GM18907 (cell line): ENCODE results near the gene MAPK7.

Experiments
- ATAC-seq: cut with Tn5 transposase; IDR thresholded peaks from one replicate; pipeline ENCODE4 v1.9.1; 2021; ENCODE audit warnings: mild to moderate bottlenecking, moderate library complexity; ENCODE audit not compliant: unreplicated experiment

The MAPK7 gene

DNA sequence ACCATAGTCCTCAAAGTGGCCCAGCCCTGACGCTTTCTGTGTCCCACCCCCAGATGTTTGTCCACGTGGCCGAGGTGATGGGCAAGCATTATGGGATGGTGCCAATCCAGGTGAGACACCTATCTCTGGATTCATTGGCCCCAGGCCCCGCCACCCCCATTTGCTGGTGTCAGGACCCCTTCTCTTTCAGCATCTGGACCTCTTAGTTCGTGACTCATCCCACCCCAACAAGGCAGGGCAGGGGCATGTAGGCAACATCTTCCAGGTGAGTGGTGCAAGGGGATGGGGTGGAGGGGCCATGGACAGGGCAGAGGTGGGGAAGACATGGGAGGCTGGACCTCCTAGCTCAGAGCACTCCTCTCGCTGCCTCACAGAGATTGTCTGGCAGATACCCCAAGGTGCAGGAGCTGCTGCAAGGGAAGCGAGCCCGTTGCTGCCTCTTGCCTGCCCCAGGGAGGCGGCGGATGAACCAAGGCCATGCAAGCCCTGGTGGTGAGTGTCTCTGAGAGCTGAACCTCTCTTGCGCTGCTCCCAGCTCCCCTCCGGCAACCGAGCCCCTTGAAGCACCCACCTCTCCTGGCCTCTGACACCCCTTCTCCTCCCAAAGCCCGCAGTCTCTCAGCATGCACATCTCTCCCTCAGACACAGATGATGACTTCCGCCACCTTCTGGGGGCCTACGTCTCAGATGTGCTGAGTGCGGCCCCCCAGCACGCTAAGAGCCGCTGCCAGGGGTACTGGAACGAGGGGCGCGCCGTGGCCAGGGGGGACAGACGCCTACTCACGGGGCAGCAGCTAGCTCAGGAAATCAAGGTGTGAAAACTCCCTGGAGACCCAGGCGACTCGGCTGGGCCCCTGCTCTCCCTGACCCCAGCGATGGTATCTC, 36.3 kb downstream of the MAPK7 start:
- ATAC-seq: no peak

DNA sequence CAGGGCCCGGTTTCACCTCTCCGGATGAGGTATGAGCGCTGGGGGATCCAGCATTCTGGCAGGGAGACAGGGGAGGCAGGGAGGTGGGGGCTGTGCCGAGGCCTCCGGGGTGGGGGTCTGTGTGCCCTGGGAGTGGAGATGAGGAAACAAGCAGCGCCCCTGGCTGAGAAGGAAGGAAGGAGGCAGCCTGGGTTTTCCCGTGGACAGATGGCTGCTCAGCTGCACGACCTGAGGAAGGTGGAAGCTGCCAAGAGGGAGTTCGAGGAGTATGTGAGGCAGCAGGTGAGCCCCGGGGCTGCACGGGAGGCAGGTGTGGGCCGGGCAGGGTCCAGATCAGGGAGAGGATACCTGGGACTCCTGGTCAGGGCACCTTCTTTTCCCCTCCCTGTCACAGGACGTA, 37.0 kb downstream of the MAPK7 start:
- no peak for ATAC-seq

DNA sequence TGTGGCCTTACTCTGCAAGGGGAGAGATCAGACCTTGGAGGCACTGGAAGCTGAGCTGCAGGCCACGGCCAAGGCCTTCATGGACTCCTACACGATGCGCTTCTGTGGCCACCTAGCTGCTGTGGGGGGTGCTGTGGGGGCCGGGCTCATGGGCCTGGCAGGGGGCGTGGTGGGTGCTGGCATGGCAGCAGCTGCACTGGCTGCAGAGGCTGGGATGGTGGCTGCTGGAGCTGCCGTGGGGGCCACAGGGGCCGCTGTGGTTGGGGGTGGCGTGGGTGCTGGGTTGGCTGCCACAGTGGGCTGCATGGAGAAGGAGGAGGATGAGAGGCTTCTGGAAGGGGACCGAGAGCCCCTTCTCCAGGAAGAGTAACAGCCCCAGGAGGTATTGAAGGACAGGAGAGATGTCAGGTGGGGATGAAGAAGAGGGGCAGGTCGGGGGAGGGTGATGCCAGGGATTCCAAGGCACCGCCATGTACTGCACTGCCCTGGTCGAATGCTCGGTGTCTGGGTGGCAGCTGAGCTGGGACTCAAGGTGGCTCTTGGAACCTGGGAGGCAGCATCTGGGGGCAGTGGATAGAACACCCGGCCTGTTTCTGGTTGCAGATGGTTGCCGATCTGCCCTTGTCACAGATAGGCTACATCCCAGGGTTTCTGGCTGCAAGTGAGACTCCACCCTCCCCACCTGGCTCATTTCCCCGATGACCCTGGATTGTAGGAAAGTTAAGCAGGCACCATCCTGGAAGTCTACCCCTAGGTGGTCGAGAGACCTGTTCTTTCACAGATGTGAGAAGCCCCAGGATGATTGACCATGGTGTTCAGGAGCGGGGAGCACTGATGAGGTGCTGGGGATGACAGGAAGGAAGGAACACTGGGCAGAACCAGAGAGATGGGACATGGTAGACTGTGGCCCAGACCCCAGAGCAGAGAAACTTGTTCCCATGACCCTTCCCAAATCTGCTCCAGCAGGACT, 37.8 kb downstream of the MAPK7 start:
- ATAC-seq: no peak

DNA sequence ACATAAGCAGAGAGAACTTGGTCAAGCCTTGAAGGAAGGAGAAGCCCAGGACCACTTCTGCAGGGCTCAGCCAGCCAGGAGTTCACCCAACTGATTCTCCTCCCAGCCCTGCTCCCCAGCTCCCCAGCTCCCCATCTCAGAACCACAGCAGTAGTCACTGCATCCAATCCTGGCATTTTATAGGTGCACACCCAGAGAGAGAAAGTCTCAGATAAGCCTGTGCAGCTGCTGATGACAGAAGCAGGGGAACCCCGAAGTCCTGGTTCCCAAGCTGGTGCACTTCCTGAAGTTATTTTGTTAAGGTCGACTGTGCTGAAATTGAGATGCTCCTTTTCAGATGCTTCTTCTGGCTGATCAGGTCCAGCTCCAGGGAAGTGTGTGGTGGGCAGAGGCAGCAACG, 39.3 kb downstream of the MAPK7 start:
- no peak for ATAC-seq

DNA sequence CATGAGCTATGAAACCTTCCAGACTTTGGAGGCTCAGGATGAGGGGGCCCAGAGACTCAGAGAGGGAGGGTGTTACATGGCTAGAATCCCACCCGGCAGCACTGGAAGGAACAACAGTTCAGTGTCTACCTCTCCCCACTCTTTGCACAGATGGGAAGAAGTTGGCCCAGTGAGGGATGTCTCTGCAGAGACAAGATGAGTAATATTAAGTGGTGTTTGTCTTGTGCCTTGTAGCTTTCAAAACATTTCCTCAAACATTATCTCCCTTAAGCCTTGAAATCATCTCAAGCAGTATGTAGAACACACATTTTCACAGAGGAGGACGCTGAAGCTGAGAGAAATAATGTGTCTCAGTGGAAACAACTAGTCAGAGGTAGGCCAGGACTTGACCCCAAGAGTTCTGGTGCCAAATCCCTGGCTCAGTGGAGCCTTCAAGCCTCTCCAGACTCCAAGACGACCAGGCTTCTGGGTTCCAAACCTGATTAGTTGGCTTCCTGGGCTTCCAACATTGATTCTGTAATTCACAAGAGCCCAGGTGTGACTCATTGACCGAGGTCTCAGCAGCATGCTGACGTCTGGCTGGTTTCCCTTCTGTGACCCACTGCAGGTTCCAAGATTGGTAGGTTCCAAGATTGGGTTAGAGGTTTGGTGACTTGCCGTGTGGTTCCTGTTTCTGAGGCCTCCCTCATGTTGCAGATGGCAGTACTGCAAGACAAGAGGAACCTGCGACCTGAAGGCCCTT, 40.1 kb downstream of the MAPK7 start:
- ATAC-seq: no peak

DNA sequence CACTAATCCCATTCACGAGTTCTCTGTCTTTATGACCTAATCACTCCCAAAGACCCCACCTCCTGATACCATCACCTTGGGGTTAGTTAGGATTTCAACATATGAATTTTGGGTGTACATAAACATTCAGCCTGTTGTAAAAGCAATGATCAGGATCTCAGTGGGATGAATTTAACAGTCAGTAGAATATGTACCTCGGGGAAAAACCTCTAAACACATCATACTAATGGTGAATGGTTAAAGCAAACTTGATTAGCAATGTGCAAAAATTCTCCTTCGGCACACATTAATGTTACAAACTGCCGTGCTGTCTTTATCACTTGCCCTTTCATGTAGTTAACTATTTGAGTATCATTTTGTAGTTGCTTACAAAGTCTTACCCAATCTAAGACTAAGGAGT, 42.9 kb downstream of the MAPK7 start:
- ATAC-seq: no peak

DNA sequence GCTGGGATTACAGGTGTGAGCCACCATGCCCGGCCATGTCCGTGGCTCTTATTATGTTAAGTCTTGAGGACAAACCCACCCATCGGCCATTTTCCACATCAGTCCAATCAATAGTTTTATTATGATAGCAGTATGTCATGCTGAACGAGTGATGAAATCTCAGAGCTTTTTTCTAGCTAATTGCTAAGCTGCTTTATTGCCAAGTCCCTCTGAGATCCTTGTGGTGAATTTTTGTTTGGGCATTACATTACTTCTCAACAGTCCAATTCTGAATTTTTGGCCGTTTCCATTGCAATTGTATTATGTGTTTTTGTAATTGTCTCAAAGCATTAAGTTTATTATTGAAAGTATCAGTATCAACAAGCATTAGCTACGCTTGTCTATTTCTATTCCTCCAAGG, 43.6 kb downstream of the MAPK7 start:
- no peak for ATAC-seq

DNA sequence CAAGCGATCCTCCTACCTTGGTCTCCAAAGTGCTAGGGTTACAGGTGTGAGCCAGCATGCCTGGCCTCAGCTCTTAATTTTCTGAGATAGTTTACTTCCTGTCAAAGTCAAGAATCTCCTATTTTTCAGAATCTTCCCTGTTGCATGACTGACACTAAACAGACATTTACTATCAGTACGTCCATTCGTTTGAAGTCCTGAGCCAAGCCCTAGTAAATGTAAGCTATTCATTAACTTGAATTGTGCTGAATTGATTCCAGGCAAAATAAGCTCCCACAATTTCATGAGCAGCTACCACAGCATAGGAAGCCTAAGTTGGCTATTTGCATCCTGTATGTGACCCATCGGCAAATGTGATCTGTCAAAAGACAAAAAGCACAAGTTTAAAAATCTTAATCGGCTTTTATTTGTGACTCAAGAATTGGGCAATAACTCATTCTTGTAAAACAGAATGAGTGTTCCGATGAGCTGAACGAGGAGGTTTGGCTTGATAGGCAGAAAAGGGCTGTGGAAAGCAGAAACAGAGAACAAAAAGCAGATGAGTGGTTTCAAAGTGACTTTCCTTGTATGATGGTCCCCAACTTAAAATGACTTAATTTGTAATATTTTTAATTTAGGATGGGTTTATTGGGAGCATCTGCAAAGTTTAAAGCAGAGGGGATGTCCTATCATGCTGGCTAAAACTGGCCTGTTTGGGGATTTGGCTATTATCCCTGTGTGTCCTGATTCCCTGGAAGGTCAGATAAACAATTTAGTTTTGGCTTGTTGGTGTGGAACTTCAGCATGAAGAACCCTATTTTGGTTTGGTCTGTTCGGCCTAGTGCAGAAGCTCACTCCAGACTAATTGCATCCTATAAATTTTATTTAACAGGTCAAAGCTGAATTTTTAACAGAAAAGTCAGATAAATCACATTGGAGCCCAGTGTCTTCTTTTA, 46.9 kb downstream of the MAPK7 start:
- ATAC-seq: no peak

DNA sequence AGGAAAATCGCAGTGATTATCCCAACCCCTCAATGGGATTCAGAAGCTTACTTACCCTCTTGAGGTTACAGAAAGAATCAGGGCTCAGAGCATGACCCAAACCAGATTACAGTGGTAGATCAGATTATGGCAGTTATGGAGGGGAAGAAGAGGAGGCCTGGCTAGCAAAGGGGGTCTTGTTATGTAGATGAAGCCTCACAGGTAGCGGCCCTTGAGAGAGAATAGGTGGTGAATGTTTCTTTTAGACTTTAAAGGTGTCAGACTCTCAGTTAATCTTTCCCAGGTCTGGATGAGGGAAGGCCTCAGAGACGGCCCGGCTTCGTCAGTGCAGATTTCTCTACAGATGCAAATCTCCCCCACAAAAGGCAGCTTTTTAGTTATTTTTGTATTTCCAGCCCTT, 48.3 kb downstream of the MAPK7 start:
- no peak for ATAC-seq

DNA sequence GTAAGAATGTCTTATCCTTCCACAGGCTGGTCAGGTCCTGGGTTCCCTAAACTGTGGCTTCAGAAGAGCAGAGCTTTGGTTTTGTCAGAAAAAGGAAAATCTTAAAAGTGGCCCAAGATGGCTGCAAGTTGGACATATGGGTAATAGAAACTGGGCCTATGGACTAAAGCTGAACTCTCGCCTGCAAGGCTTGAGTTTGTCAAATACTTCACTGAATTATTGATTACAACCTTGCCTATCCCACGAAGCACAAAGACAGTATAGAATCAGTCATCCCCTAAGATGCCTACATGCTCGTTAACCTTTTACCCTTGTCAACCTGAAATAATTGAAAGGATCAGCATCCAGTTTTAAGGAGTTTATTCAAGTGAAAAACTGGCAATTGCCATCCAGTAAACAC, 53.4 kb downstream of the MAPK7 start:
- ATAC-seq: no peak
